ENCODE data around the gene KLHL17. TPM values are rescaled to one million over a fixed set of nuclear protein-coding genes. Genes with fewer than 3 reads are reported as not detected.

Gene KLHL17
- total RNA-seq, 4 donors from 2014 or later: 4.4 to 10.0 (median 5.0) TPM

- TF ChIP-seq, protein P1, sequence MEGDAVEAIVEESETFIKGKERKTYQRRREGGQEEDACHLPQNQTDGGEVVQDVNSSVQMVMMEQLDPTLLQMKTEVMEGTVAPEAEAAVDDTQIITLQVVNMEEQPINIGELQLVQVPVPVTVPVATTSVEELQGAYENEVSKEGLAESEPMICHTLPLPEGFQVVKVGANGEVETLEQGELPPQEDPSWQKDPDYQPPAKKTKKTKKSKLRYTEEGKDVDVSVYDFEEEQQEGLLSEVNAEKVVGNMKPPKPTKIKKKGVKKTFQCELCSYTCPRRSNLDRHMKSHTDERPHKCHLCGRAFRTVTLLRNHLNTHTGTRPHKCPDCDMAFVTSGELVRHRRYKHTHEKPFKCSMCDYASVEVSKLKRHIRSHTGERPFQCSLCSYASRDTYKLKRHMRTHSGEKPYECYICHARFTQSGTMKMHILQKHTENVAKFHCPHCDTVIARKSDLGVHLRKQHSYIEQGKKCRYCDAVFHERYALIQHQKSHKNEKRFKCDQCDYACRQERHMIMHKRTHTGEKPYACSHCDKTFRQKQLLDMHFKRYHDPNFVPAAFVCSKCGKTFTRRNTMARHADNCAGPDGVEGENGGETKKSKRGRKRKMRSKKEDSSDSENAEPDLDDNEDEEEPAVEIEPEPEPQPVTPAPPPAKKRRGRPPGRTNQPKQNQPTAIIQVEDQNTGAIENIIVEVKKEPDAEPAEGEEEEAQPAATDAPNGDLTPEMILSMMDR (IDR thresholded peaks at IDR 0.05; ENCODE audit: low read depth): no peak
Observed at GRCh38 chr1:934991-935750, 25.2 kb upstream of the KLHL17 start.

- TF ChIP-seq, protein P1 (IDR thresholded peaks at IDR 0.05; ENCODE audit: low read depth): no peak
Observed at GRCh38 chr1:935751-936231, 24.6 kb upstream of the KLHL17 start.

- TF ChIP-seq, protein P1 (IDR thresholded peaks at IDR 0.05; ENCODE audit: low read depth): no peak
Observed at GRCh38 chr1:936348-937264, 23.8 kb upstream of the KLHL17 start.

GRCh38 chr1:937521-937920 is 22.9 kb upstream of the KLHL17 start:
- TF ChIP-seq, protein P1 (IDR thresholded peaks at IDR 0.05; ENCODE audit: low read depth): no peak

DNA sequence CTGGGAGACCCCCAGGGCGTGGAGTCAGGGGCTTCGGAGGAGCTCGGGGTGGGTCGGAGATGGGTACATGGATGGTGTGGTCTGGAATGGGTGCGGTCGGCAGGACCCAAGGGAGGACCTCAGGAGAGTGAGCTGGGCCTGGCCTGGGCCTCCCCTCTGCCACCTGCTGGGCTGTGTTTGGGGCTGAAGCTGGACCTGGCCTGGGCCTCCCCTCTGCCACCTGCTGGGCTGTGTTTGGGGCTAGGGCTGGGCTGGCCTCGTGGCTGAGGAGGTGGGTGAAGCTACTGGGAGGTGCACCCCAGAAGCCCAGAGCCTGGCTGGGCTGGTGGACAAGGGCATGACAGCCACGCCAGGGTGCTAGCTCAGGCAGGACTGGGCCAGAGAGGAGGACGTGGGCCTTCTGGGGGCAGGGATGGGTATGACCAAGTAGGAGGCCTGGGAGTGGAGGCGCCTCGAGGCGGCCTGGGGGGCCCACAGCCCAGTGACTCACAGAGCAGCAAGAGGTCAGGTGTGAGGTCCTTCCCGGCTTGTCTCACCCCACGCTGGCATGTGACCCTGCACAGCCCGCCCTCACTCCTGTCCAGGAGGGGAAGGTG is 22.2 kb upstream of the KLHL17 start:
- TF ChIP-seq, protein P1 (IDR thresholded peaks at IDR 0.05; ENCODE audit: low read depth): no peak

DNA sequence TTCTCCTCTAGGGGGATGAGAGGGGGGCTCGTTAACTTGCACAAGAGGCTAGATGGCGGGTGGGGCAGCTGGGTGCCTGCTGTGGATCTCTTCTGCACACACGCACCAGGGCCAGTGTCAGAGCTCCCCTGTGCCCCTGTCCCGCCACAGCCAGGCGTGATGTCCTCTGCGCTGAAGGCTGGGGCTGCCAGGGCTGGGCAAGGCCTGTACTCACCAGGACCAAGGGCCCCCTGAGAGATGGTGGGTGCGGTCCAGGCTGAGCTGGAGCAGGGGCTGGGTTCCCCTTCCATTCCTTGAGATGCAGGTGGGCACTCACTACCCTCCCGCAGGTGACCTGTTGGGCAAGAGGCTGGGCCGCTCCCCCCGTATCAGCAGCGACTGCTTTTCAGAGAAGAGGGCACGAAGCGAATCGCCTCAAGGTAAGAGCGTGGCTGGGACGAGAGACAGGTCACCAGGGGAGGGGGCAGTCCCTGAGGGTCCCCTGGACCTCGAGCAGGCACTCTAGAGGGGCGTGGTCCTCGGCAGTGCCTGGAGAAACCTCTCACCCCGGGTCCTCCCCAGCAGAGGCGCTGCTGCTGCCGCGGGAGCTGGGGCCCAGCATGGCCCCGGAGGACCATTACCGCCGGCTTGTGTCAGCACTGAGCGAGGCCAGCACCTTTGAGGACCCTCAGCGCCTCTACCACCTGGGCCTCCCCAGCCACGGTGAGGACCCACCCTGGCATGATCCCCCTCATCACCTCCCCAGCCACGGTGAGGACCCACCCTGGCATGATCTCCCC is 21.5 kb upstream of the KLHL17 start:
- TF ChIP-seq, protein P1 (IDR thresholded peaks at IDR 0.05; ENCODE audit: low read depth): no peak
